HG02642 (cell line): Measurements from ENCODE around the gene ORAI2.
"Not testable (repeated sequence)": the region's sequence is repeated elsewhere in the genome, so short reads cannot be mapped to it uniquely, and the experiment has no call there.

Source experiments
- ATAC-seq: cut with Tn5 transposase; IDR thresholded peaks from one replicate; pipeline ENCODE4 v1.9.1; 2021; ENCODE audit warnings: mild to moderate bottlenecking; ENCODE audit not compliant: unreplicated experiment, poor library complexity

Gene ORAI2

GRCh38 chr7:102433219-102434038 lies at the start of gene ORAI2:
ORAI2 (plus strand) TSS chr7:102433575; CDS start chr7:102438957, 5,382 bp downstream.
- ATAC-seq = peak; percentile 77

- ATAC-seq = no peak
Observed at GRCh38 chr7:102387064-102387463, 46.3 kb upstream of the ORAI2 start.

GRCh38 chr7:102389810-102390209 lies 43.6 kb upstream of the ORAI2 start:
- ATAC-seq = no peak

GRCh38 chr7:102390697-102391484 lies 42.5 kb upstream of the ORAI2 start:
- ATAC-seq = no peak

GRCh38 chr7:102392330-102392729 lies 41.0 kb upstream of the ORAI2 start:
- ATAC-seq = no peak

- ATAC-seq = no peak
Observed at GRCh38 chr7:102393467-102393866, 39.9 kb upstream of the ORAI2 start.

- ATAC-seq = no peak
Observed at GRCh38 chr7:102395592-102395872, 37.8 kb upstream of the ORAI2 start.

- peak; percentile 98 for ATAC-seq
Observed at GRCh38 chr7:102395873-102396709, 37.3 kb upstream of the ORAI2 start, which contains the start of gene PRKRIP1. PRKRIP1 (plus strand) TSS chr7:102396363; CDS start chr7:102396412, 49 bp downstream.

GRCh38 chr7:102396710-102397019 lies 36.7 kb upstream of the ORAI2 start:
- ATAC-seq = no peak

GRCh38 chr7:102398543-102398942 lies 34.8 kb upstream of the ORAI2 start:
- ATAC-seq = no peak

GRCh38 chr7:102400360-102400759 lies 33.0 kb upstream of the ORAI2 start:
- ATAC-seq = no peak

- no peak for ATAC-seq
Observed at GRCh38 chr7:102403563-102403962, 29.8 kb upstream of the ORAI2 start.

GRCh38 chr7:102404005-102404861 lies 29.1 kb upstream of the ORAI2 start:
- ATAC-seq = peak; percentile 84

- ATAC-seq = not testable (repeated sequence)
Observed at GRCh38 chr7:102404862-102405188, 28.6 kb upstream of the ORAI2 start.

GRCh38 chr7:102407910-102408309 lies 25.5 kb upstream of the ORAI2 start:
- peak; percentile 2 for ATAC-seq

- ATAC-seq = peak; percentile 54
Observed at GRCh38 chr7:102408530-102408929, 24.8 kb upstream of the ORAI2 start.

- no peak for ATAC-seq
Observed at GRCh38 chr7:102409340-102409739, 24.0 kb upstream of the ORAI2 start.

GRCh38 chr7:102410123-102410522 lies 23.3 kb upstream of the ORAI2 start:
- no peak for ATAC-seq

- no peak for ATAC-seq
Observed at GRCh38 chr7:102410918-102411317, 22.5 kb upstream of the ORAI2 start.

- no peak for ATAC-seq
Observed at GRCh38 chr7:102412548-102412947, 20.8 kb upstream of the ORAI2 start.
